ENCODE measurements around the gene UNG.
"Not testable (repeated sequence)": the region's sequence is repeated elsewhere in the genome, so short reads cannot be mapped to it uniquely, and the experiment has no call there.

DNA sequence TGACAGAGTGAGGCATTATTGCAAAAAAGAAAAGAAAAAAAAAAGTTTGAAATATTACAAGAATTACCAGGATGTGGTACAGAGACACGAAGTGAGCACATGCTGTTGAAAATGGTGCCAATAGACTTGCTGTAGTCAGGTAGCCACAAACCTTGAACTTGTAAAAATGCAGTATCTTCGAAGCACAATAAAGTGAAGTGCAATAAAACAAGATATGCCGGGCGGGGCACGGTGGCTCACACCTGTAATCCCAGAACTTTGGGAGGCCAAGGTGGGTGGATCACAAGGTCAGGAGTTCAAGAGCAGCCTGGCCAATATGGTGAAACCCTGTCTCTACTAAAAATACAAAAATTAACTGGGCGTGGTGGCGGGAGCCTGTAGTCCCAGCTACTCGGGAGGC is 47.6 kb upstream of the UNG start:
- TF ChIP-seq, protein P1, sequence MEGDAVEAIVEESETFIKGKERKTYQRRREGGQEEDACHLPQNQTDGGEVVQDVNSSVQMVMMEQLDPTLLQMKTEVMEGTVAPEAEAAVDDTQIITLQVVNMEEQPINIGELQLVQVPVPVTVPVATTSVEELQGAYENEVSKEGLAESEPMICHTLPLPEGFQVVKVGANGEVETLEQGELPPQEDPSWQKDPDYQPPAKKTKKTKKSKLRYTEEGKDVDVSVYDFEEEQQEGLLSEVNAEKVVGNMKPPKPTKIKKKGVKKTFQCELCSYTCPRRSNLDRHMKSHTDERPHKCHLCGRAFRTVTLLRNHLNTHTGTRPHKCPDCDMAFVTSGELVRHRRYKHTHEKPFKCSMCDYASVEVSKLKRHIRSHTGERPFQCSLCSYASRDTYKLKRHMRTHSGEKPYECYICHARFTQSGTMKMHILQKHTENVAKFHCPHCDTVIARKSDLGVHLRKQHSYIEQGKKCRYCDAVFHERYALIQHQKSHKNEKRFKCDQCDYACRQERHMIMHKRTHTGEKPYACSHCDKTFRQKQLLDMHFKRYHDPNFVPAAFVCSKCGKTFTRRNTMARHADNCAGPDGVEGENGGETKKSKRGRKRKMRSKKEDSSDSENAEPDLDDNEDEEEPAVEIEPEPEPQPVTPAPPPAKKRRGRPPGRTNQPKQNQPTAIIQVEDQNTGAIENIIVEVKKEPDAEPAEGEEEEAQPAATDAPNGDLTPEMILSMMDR (IDR thresholded peaks at IDR 0.05) = not testable (repeated sequence)
- not testable (repeated sequence) for TF ChIP-seq POLR2AphosphoS5 (IDR thresholded peaks at IDR 0.05; ENCODE audit: insufficient read depth in 1 of 2, low read depth in 1 of 2)
